Breast epithelium (tissue), 3 donors: ENCODE measurements around the gene MRGPRG.

ENCODE experiments used
- POLR2A ChIP-seq: fragments of 450-650 bp; IDR thresholded peaks from one replicate; pipeline ENCODE4 v1.6.1; 2016; ENCODE audit warnings: antibody characterized with exemption, mild to moderate bottlenecking, moderate library complexity
- POLR2AphosphoS5 ChIP-seq, 3 donors: sonication (generic); formaldehyde crosslinking; IDR thresholded peaks; one replicate each; pipeline ENCODE4 v1.6.1; 2017; ENCODE audit warnings: antibody characterized with exemption in 3 of 3
- TF ChIP-seq, protein P1 (sequence below), 3 donors: fragments of 450-650 bp; IDR thresholded peaks; one replicate each; pipeline ENCODE4 v1.5.1; 2016 to 2017; ENCODE audit warnings: antibody characterized with exemption in 3 of 3, mild to moderate bottlenecking in 3 of 3, moderate library complexity in 3 of 3

DNA sequence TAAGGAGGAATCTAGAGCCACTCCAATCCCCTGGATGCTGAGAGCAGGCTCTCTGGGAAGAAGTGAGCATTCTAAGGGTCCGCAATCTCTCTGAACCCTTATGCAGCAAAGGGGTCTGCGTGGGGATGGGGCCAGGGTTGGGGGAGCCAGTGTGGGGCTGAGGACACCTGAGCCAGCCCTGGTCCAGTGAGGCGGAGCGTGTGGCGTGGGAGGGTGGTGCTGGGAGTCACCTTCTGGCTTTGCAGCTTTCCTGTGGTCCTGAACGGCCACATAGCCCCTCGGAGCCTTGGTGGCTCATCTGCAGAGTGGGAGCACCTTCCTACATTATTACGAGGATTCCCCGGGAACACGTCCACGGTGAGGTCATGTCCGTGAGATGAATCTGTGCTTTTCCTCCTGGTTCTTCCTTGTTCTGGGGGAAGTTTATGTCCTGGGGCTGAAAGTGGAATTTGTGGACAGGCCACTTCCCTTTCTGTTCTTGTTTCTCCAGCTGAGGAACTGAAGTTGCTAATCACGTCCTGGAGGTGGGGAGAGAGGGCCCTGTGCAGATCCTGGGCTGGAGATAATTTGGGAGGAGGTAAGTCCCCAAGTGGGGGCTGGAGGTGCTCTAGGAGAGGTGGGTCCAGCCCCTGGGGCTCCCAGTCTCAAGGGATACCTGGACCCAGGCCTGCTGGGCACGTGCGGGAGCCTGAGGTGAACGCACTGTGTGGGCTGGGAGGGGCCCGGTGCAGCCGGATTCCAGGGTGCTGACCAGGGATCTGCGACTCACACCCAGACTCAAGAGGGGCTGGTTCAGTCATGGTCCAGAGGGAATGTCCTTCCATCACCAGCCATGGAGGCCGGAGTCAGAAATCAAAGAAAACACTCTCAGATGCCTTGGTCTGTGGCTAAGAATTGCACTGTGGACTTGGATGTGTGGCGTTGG lies 7.5 kb upstream of the MRGPRG start:
- TF ChIP-seq, protein P1, sequence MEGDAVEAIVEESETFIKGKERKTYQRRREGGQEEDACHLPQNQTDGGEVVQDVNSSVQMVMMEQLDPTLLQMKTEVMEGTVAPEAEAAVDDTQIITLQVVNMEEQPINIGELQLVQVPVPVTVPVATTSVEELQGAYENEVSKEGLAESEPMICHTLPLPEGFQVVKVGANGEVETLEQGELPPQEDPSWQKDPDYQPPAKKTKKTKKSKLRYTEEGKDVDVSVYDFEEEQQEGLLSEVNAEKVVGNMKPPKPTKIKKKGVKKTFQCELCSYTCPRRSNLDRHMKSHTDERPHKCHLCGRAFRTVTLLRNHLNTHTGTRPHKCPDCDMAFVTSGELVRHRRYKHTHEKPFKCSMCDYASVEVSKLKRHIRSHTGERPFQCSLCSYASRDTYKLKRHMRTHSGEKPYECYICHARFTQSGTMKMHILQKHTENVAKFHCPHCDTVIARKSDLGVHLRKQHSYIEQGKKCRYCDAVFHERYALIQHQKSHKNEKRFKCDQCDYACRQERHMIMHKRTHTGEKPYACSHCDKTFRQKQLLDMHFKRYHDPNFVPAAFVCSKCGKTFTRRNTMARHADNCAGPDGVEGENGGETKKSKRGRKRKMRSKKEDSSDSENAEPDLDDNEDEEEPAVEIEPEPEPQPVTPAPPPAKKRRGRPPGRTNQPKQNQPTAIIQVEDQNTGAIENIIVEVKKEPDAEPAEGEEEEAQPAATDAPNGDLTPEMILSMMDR (IDR thresholded peaks at IDR 0.05): no peak
- TF ChIP-seq POLR2A (no peak), POLR2AphosphoS5 (IDR thresholded peaks at IDR 0.05) (no peak)
